NCI-H2107 treated with DMSO at 0.1 percent for 48 hours (cell line): ENCODE data around the gene SUZ12.
"Not testable (repeated sequence)": the region's sequence is repeated elsewhere in the genome, so short reads cannot be mapped to it uniquely, and the experiment has no call there.

ENCODE experiments used
- DNase-seq: peaks from one replicate; lab custom pipeline; 2025; ENCODE audit not compliant: unreplicated experiment; lab: John Stamatoyannopoulos, UW

The SUZ12 gene

DNA sequence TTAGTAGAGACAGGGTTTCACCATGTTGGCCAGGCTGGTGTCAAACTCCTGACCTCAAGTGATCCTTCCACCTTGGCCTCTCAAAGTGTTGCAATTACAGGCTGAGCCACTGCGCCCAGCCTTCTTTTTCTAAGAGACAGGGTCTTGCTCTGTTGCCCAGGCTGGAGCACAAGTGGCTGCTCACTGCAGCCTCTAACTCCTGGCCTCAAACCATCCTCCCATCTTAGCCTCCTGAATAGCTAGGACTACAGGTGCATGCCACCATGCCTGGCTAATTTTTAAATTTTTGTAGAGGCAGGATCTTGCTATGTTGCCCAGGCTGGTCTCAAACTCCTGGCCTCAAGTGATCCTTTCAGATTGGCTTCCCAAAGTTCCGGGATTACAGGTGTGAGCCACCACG is 15.1 kb downstream of the SUZ12 start:
- not testable (repeated sequence) for DNase-seq

- not testable (repeated sequence) for DNase-seq
Measured at GRCh38 chr17:31964131-31964530, 27.3 kb downstream of the SUZ12 start.

DNA sequence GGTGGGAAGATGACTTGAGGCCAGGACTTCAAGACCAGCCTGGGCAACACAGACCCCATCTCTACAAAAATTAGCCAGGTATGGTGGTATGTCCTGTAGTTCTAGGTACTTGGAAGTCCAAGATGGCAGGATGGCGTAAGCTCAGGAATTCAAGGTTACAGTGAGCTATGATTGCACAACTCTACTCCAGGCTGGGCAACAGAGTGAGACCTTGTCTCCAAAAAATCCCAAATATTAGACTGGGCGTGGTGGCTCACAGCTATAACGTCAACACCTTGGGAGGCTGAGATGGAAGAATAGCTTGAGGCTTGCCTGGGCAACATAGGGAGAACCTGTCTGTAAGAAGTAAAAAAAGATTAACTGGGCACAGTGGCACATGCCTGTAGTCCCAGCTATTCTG is 30.8 kb downstream of the SUZ12 start:
- no peak for DNase-seq

DNA sequence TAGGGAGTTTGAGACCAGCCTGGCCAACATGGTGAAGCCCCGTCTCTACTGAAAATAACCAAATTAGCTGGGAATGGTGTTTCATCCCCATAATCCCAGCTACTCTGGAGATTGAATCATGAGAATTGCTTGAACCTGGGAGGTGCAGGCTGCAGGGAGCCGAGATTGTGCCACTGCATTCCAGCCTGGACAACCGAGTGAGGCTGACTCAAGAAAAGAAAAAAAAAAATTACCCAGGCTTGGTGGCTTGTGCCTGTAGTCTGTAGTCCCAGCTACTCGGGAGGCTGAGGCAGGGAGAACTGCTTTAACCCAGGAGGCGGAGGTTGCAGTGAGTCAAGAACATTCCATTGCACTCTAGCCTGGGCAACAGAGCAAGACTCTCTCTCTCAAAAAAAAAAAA is 33.6 kb downstream of the SUZ12 start:
- DNase-seq = not testable (repeated sequence)

GRCh38 chr17:31974269-31975071 is 37.7 kb downstream of the SUZ12 start:
- DNase-seq = not testable (repeated sequence)

DNA sequence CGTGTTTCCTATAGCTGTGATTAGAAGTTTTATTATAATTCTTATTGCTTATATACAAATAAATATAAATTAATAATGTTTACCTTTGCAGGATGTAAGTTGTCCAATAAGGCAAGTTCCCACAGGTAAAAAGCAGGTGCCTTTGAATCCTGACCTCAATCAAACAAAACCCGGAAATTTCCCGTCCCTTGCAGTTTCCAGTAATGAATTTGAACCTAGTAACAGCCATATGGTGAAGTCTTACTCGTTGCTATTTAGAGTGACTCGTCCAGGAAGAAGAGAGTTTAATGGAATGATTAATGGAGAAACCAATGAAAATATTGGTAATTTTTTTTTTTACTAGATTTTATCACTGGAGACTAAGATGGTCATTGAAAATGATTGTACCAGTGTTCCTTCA is 38.6 kb downstream of the SUZ12 start:
- DNase-seq = not testable (repeated sequence)

DNA sequence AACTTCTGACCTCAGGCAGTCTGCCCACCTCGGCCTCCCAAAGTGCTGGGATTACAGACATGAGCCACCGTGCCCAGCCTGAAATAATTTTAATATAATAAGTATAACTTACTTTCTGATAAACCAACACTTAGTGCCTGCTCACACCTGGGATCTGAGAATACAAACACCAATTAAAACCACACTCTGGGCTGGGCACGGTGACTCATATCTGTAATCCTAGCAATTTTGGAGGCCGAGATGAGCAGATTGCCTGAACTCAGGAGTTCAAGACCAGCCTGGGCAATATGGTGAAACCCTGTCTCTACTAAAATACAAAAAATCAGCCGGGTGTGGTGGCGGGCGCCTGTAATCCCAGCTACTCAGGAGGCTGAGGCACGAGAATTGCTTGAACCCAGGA is 55.0 kb downstream of the SUZ12 start:
- not testable (repeated sequence) for DNase-seq

- no peak for DNase-seq
Measured at GRCh38 chr17:31997005-31997404, 60.2 kb downstream of the SUZ12 start.

GRCh38 chr17:32006957-32007462 is 70.2 kb downstream of the SUZ12 start, which contains the start of gene LRRC37B:
Gene LRRC37B (plus strand): TSS chr17:32007383. CDS start chr17:32021393, 14,010 bp downstream.
- DNase-seq = peak; percentile 59

DNA sequence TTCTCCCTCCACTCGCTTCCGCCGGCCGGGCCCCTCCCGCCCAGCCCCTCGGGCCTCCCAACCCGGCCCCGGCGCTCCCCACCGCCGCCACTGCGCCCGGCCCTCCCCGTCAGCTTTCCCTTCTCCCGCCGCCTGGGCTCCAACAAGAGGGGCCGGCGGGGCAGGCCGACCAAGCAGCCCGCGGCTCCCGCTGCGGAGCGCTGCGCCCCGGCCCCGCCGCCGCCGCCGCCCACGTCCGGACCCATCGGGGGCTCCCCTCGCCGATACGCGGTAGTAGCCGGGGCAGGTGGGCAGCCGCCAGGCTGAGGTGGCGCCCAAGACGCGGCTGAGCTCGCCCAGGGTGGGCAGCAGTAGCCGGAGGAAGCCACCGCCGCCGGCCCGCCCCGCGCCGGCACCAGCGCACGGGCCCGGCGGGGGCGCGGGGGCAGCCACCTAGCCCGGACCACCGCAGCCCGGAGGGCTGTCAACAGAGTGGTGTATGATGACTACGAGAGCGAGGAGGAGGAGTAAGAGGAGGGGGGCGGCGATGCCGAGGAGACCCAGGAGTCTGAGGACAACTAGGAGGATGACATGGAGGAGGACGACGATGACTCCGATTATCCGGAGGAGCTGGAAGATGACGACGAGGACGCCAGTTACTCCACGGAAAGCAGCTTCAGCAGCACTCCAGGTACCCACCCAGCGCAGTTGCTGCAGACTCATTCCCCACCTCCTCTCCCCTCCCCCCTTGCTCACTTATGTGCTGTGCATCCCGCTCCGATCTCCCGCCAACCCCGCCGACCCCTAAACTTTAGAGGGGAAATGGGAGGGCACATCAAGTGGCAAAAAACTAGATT is 70.9 kb downstream of the SUZ12 start:
- DNase-seq = peak; percentile 20

- no peak for DNase-seq
Measured at GRCh38 chr17:32009262-32009542, 72.4 kb downstream of the SUZ12 start.

- DNase-seq = no peak
Measured at GRCh38 chr17:32010114-32010513, 73.3 kb downstream of the SUZ12 start.

DNA sequence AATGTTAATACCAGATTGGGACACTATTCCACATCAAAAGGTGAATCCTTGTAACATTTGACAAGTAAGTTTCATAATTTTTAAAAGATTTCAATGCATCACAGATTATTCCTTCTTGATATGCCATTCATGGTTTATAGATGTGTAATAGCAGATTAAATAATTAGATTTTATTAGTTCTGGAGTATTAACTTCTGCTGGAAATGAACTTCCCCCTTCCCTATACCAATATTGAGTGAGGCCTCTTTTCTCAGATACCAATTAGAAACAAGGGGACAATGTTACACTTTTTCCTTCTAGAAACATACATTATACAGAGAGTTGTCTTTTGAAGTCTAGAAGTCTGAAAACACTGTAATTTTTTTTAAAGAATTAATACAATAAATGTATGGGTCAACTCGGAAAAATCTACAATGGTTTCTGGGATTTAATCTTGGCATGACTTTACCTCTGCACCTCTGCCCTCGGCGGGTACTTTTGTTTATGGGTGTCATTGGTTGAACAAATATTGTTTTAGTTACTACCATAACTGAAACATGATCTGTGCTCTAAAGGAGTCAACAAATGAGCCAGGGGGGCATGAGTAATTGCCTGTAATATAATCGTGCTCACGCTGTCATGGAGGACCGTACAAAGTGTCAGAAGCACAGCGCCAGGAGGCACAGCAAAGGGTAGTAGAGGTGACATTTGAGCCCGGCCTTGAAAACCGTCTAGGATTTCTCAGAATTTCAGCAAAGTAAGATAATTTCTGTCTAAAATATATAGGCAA is 78.6 kb downstream of the SUZ12 start:
- peak; percentile 95 for DNase-seq

GRCh38 chr17:32016231-32016630 is 79.4 kb downstream of the SUZ12 start:
- DNase-seq = no peak

DNA sequence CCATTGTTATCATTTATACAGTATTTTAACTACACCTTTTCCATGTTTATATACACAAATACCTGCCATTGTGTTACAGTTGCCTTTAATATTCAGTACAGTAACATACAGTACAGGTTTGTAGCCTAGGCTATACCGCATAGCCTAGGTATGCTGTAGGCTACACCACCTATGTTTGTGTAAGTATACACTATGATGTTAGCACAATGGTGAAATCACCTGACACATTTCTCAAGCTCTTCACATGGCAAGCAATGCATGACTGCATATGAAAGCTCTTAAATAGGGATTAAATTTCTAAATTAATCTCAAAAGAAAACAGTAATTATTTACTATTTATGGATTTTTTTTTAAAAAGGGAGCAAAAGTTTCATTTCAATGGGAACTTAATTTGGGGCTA is 82.4 kb downstream of the SUZ12 start:
- DNase-seq = peak; percentile 63

DNA sequence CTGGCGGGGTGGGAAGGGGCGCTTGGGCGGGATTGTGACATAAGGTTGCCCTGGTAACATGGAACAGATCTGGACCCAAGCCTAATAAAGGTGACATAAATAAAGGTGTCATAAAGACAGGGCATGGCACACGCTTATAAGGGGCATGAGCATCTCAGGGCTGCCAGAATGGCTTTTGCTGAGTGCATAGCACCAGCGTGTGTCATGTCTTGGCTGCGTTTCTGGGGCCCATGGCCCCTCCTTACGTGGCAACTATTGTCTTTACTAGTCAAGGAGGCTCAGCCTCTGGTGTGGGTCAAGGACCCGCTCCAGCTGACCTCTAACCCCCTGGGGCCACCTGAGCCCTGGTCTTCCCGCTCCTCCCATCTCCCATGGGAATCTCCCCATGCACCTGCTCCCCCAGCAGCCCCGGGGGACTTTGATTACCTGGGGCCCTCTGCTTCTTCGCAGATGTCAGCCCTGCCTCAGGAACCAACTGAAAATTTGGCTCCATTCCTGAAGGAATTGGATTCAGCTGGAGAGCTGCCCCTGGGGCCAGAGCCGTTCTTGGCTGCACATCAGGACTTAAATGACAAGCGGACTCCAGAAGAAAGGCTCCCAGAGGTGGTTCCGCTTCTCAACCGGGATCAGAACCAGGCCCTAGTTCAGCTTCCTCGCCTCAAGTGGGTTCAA is 84.3 kb downstream of the SUZ12 start:
- DNase-seq = peak; percentile 42

GRCh38 chr17:32021615-32021955 is 84.8 kb downstream of the SUZ12 start:
- DNase-seq = no peak

DNA sequence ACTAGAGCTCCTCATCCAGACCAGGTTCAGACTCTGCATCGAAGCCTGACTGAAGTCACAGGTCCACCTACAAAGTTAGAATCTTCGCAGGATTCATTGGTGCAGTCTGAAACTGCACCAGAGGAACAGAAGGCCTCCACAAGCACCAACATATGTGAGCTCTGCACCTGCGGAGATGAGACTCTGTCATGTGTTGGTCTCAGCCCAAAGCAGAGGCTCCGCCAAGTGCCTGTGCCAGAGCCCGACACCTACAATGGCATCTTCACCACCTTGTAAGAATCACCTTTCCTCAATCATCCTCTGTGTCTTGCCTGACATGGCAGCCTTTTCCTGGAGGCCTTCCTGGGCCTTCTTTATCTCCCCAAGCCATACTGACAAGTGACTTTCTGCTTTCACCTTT is 85.7 kb downstream of the SUZ12 start:
- DNase-seq = not testable (repeated sequence)

- not testable (repeated sequence) for DNase-seq
Measured at GRCh38 chr17:32027271-32027670, 90.5 kb downstream of the SUZ12 start.

DNA sequence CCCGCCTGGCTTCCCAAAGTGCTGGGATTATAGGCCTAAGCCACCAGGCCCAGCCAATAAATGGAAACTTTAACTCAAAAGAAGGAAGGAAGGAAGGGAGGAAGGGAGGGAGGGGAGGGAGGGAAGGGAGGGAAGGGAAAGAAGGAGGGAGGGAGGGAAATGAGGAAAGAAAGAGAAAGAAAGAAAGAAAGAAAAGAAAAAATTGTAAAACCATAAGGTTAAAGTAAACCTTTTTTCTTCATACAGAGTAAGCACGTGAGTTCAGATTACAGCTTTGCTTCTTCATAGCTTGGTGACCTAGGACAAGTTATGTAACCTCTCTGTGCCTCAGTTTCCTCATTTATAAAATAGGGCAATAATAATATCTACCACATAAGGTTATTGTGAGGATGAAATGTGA is 96.4 kb downstream of the SUZ12 start:
- DNase-seq = no peak

DNA sequence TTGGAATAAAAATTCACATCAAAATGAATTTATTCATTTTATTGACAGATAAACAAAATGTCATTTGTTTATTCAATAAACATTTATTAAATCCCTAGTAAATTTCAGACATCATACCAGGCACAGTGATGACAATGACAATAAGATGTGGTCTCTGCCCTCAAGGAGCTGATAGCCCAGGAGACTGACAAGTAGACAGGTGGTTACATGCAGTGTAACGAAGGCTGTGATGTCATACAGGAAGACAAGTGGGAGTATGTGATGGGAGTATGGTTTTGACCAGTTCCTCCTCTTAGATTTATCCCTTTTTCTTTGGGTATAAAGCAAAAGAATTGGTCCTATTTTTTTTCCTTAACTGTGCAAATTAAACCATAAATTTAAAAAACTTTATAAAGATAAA is 97.0 kb downstream of the SUZ12 start:
- DNase-seq = not testable (repeated sequence)
